GM18498 (cell line): Measurements from ENCODE around the gene SRCIN1.

Source experiments
- ATAC-seq: cut with Tn5 transposase; IDR thresholded peaks from one replicate; pipeline ENCODE4 v1.9.1; 2021; ENCODE audit warnings: mild to moderate bottlenecking, moderate library complexity; ENCODE audit not compliant: unreplicated experiment

The SRCIN1 gene

GRCh38 chr17:38617074-38617860, 11.5 kb upstream of the SRCIN1 start:
- no peak for ATAC-seq

GRCh38 chr17:38616361-38616760, 10.6 kb upstream of the SRCIN1 start:
- ATAC-seq: no peak

GRCh38 chr17:38613981-38614779, 8.4 kb upstream of the SRCIN1 start:
- no peak for ATAC-seq

- no peak for ATAC-seq
Observed at GRCh38 chr17:38613525-38613980, 7.8 kb upstream of the SRCIN1 start.

- no peak for ATAC-seq
Observed at GRCh38 chr17:38611872-38612376, 6.2 kb upstream of the SRCIN1 start.

- ATAC-seq: no peak
Observed at GRCh38 chr17:38611070-38611786, 5.5 kb upstream of the SRCIN1 start.

GRCh38 chr17:38609280-38610031, 3.7 kb upstream of the SRCIN1 start:
- no peak for ATAC-seq

- no peak for ATAC-seq
Observed at GRCh38 chr17:38608648-38609047, 2.9 kb upstream of the SRCIN1 start.

- no peak for ATAC-seq
Observed at GRCh38 chr17:38606646-38607611, 1.2 kb upstream of the SRCIN1 start.

GRCh38 chr17:38605411-38605840, 326 bp downstream of the SRCIN1 start:
- no peak for ATAC-seq

GRCh38 chr17:38604479-38605403, 1.0 kb downstream of the SRCIN1 start:
- ATAC-seq: no peak

- ATAC-seq: no peak
Observed at GRCh38 chr17:38603786-38604478, 1.8 kb downstream of the SRCIN1 start.

GRCh38 chr17:38602956-38603785, 2.6 kb downstream of the SRCIN1 start:
- ATAC-seq: no peak

- ATAC-seq: no peak
Observed at GRCh38 chr17:38602453-38602852, 3.3 kb downstream of the SRCIN1 start.

GRCh38 chr17:38601539-38602351, 4.0 kb downstream of the SRCIN1 start:
- no peak for ATAC-seq

GRCh38 chr17:38600906-38601305, 4.8 kb downstream of the SRCIN1 start:
- ATAC-seq: no peak
